GM12891 (cell line): ENCODE data around the gene LCN2.
A peak's percentile ranks its signal among the peaks of the same experiment; 100 is the strongest.

Experiments
- POLR2A ChIP-seq: IDR thresholded peaks from 2 replicates; pipeline ENCODE4 v1.6.1; 2011; ENCODE audit warnings: low read depth, low read length, control low read depth
- POLR2AphosphoS5 ChIP-seq: IDR thresholded peaks from 2 replicates; pipeline ENCODE4 v1.6.1; 2011; ENCODE audit warnings: low read depth, low read length, control low read depth
- POU2F2 ChIP-seq: IDR thresholded peaks from 2 replicates; pipeline ENCODE4 v1.6.1; 2011; ENCODE audit warnings: low read depth, mild to moderate bottlenecking, control low read depth, low read length, moderate library complexity
- SPI1 ChIP-seq: IDR thresholded peaks from 2 replicates; pipeline ENCODE4 v1.6.1; 2011; ENCODE audit warnings: low read depth, low read length, control low read depth
- TAF1 ChIP-seq: IDR thresholded peaks from 2 replicates; pipeline ENCODE4 v1.6.1; 2011; ENCODE audit warnings: low read depth, low read length, control low read depth

DNA sequence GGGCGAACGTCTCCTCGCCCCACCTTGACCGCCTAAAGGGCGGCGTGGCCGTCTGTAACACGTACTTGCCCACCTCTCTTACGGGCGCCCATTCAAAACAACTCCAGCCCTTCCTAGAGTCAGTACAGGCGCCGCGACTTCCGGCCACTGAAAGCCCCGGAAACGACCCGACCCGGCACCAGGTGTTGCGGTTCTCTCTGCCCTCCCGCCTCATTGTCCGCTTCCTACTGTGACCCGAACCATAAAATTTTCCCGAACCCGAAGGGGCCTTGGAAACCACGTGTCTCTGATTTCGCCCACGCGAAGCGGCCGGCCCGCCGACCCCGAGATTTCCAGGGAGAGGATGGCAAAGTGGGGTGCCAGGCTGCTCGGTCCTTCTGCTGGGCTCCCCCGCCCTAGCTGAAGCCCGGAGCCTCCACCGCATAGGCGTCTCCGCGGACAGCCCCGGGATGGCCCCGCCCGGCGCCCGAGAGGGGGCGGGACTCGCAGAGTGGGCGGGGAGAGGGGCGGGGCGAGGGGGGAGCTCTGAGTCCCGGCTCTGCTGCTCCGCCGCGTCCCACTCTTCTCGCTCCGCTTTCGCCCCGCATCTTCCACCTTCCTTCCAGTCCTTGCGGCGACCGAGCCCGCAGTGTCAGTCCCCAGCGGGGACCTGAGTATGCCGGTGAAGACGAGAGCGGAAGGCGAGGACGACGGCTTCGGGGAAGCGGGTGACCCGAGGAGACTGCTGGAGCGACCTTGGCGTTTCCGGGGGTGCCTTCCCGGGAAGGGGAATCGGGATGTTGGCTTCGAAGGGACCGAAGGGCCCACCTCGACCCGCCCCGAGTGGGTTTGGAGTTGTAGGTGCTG lies 21.0 kb upstream of the LCN2 start:
- TF ChIP-seq TAF1 (no peak; the same call in 1 of the 2 replicates), POLR2A (no peak), POLR2AphosphoS5 (no peak), POU2F2 (no peak), SPI1 (0 out of 2 replicates have a peak, but pooled peaks have one; percentile 4)
